GM12878 (cell line): Measurements from ENCODE around the gene DNAI4.

Experiments used
- CTCF ChIP-seq, 3 experiments: IDR thresholded peaks in 2 of 3; conservative IDR thresholded peaks in 1 of 3; 2 replicates each; pipeline ENCODE4 v1.5.1; 2011; ENCODE audit warnings: low read depth in 3 of 3, low read length in 3 of 3, mild to moderate bottlenecking in 3 of 3, control low read depth in 2 of 3, moderate library complexity in 2 of 3, inconsistent platforms in 1 of 3, mixed read lengths in 1 of 3; ENCODE audit not compliant: control insufficient read depth in 2 of 3, insufficient read depth in 1 of 3; ENCODE audit errors: extremely low read depth in 1 of 3
- POLR2A ChIP-seq: IDR thresholded peaks from 2 replicates; pipeline ENCODE4 v1.6.1; 2011; ENCODE audit warnings: low read depth, mild to moderate bottlenecking, low read length

- TF ChIP-seq POLR2A (no peak), CTCF (IDR thresholded peaks at IDR 0.05 in 2 of 3, conservative IDR thresholded peaks at IDR 0.05 in 1 of 3; ENCODE audit: control insufficient read depth in 2 of 3, extremely low read depth in 1 of 3, insufficient read depth in 1 of 3, low read depth in 3 of 3, low read length in 3 of 3) (no peak)
These were observed 878 bp upstream of the DNAI4 start for GRCh38 chr1:66925558-66925910.
